Measurements from ENCODE around the gene SYVN1.

SYVN1 gene

GRCh38 chr11:65163684-65164083 is 29.4 kb upstream of the SYVN1 start:
- no peak overlapping the region for H3K4me3 ChIP-seq (ENCODE audit: low read depth, low read length)
- no peak for TF ChIP-seq CTCF (IDR thresholded peaks at IDR 0.05; ENCODE audit: low read depth, low read length)
- in situ Hi-C loops (cut with HindIII; ENCODE audit: low sequenced_read_pairs): no loop called here
- DNase-seq (ENCODE audit: low read depth, low spot score): no peak

GRCh38 chr11:65160643-65161042 is 26.3 kb upstream of the SYVN1 start:
- no peak for TF ChIP-seq CTCF (IDR thresholded peaks at IDR 0.05; ENCODE audit: low read depth, low read length)
- H3K4me3 ChIP-seq (ENCODE audit: low read depth, low read length): no peak overlapping the region
- no peak for DNase-seq (ENCODE audit: low read depth, low spot score)
- in situ Hi-C loops (cut with HindIII; ENCODE audit: low sequenced_read_pairs): no loop called here

DNA sequence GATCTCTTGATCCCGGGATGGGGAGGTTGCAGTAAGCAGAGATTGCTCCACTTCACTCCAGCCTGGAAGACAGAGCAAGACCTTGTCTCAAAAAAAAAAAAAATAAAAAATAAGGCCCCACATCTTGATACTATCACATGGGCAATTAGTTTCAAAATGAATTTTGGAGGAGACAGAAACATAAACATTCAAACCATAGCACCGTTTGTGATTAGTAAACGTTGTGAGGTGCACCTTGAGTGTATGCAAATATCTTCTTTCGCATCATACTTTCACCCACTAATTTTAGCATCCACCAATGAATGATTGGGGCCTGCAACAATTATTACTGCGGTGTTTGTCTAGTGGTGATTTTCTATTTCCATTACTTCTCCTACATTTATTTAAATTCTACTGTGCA is 24.7 kb upstream of the SYVN1 start:
- no peak for TF ChIP-seq CTCF (IDR thresholded peaks at IDR 0.05; ENCODE audit: low read depth, low read length)
- in situ Hi-C loops (cut with HindIII; ENCODE audit: low sequenced_read_pairs): no loop called here
- no peak overlapping the region for H3K4me3 ChIP-seq (ENCODE audit: low read depth, low read length)
- DNase-seq (ENCODE audit: low read depth, low spot score): no peak

GRCh38 chr11:65157336-65157735 is 23.0 kb upstream of the SYVN1 start:
- DNase-seq (ENCODE audit: low read depth, low spot score): no peak
- TF ChIP-seq CTCF (IDR thresholded peaks at IDR 0.05; ENCODE audit: low read depth, low read length): no peak
- no peak overlapping the region for H3K4me3 ChIP-seq (ENCODE audit: low read depth, low read length)
- in situ Hi-C loops (cut with HindIII; ENCODE audit: low sequenced_read_pairs): no loop called here

GRCh38 chr11:65156926-65157325 is 22.6 kb upstream of the SYVN1 start:
- H3K4me3 ChIP-seq (ENCODE audit: low read depth, low read length): no peak overlapping the region
- in situ Hi-C loops (cut with HindIII; ENCODE audit: low sequenced_read_pairs): no loop called here
- no peak for TF ChIP-seq CTCF (IDR thresholded peaks at IDR 0.05; ENCODE audit: low read depth, low read length)
- no peak for DNase-seq (ENCODE audit: low read depth, low spot score)

- no peak for DNase-seq (ENCODE audit: low read depth, low spot score)
- no peak for TF ChIP-seq CTCF (IDR thresholded peaks at IDR 0.05; ENCODE audit: low read depth, low read length)
- no peak overlapping the region for H3K4me3 ChIP-seq (ENCODE audit: low read depth, low read length)
- in situ Hi-C loops (cut with HindIII; ENCODE audit: low sequenced_read_pairs): no loop called here
These were observed 21.9 kb upstream of the SYVN1 start for GRCh38 chr11:65156256-65156655.

DNA sequence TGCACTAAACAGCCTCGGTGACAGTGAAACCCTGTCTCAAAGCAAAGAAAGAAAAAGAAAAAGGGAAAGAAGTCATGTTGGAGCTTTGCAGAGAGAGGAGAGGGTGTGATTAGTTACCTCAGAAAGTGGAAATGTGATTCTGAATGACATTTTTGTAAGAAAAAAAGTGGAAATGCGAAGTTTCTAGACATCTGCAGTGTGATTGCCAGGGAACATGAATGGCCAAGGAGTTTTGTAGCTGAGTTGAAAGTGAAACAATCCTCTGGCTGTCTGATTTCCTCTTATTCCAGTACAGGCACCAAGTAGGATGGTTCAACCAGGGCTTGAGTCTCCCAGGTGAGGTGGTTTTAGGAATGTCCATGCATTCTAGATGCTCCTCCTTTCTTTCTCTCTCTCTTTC is 17.8 kb upstream of the SYVN1 start:
- DNase-seq (ENCODE audit: low read depth, low spot score): no peak
- no peak overlapping the region for H3K4me3 ChIP-seq (ENCODE audit: low read depth, low read length)
- no peak for TF ChIP-seq CTCF (IDR thresholded peaks at IDR 0.05; ENCODE audit: low read depth, low read length)
- in situ Hi-C loops (cut with HindIII; ENCODE audit: low sequenced_read_pairs): no loop called here

Measured in astrocyte of the spinal cord (primary cell).